Cerebellar nuclear complex (tissue), 1 donor: ENCODE results near the gene SH2D4B.

ENCODE experiments used
- DNase-seq, 2 experiments: peaks; one replicate each; lab custom pipeline; 2025; lab: John Stamatoyannopoulos, UW

Gene SH2D4B

GRCh38 chr10:80504158-80504811 lies 33.4 kb upstream of the SH2D4B start:
- no peak for DNase-seq

GRCh38 chr10:80504897-80505465 lies 32.7 kb upstream of the SH2D4B start:
- DNase-seq, result no peak

- DNase-seq, result no peak
Measured at GRCh38 chr10:80506189-80506575, 31.5 kb upstream of the SH2D4B start.

- DNase-seq, result no peak
Measured at GRCh38 chr10:80506836-80507487, 30.7 kb upstream of the SH2D4B start.

GRCh38 chr10:80509108-80509402 lies 28.6 kb upstream of the SH2D4B start:
- DNase-seq, result no peak

GRCh38 chr10:80509403-80510161 lies 28.1 kb upstream of the SH2D4B start:
- no peak for DNase-seq

- no peak for DNase-seq
Measured at GRCh38 chr10:80512031-80512526, 25.6 kb upstream of the SH2D4B start.

- DNase-seq, result no peak
Measured at GRCh38 chr10:80513106-80513505, 24.6 kb upstream of the SH2D4B start.

- no peak for DNase-seq
Measured at GRCh38 chr10:80515511-80515910, 22.2 kb upstream of the SH2D4B start.

- DNase-seq, result no peak
Measured at GRCh38 chr10:80515941-80516340, 21.8 kb upstream of the SH2D4B start.

- DNase-seq, result no peak
Measured at GRCh38 chr10:80516506-80517075, 21.1 kb upstream of the SH2D4B start.

GRCh38 chr10:80517416-80518142 lies 20.1 kb upstream of the SH2D4B start:
- no peak for DNase-seq

- no peak for DNase-seq
Measured at GRCh38 chr10:80518143-80518806, 19.4 kb upstream of the SH2D4B start.

- no peak for DNase-seq
Measured at GRCh38 chr10:80518807-80519360, 18.8 kb upstream of the SH2D4B start.

- no peak for DNase-seq
Measured at GRCh38 chr10:80519936-80520650, 17.6 kb upstream of the SH2D4B start.

- no peak for DNase-seq
Measured at GRCh38 chr10:80520661-80521470, 16.8 kb upstream of the SH2D4B start.

- no peak for DNase-seq
Measured at GRCh38 chr10:80522756-80523363, 14.8 kb upstream of the SH2D4B start.

- DNase-seq, result no peak
Measured at GRCh38 chr10:80523773-80524172, 13.9 kb upstream of the SH2D4B start.
